ENCODE data around the gene MESD. TPM values are rescaled to one million over a fixed set of nuclear protein-coding genes. Genes with fewer than 3 reads are reported as not detected.

The MESD gene
- total and polyA plus RNA-seq, 11 donors, result 11.2 to 19.8 (median 14.8) TPM

GRCh38 chr15:81015621-81016488 lies 26.2 kb upstream of the MESD start:
- H3K36me3 ChIP-seq, result no peaks in the 10 kb centered on the region
- WGBS, 4 donors, result 62 to 68% (median 66%) methylated on average over 8 of the region's 8 CpGs
- H3K4me3 ChIP-seq, result no peak overlapping the region
- DNase-seq, result no peak
- H3K27ac ChIP-seq, result peak overlapping the region in 8 of 12 donors; percentile 1 to 52 (median 22)
- H3K27me3 ChIP-seq, result no peaks in the 10 kb centered on the region
- intact Hi-C loops (cut with DNase I), result loop anchor here in 1 of 10 donors (10.0 kb wide), 1 partner anchor 59 kb away; no protein-coding TSS in a partner anchor
- ATAC-seq, result peak in 2 of 4 donors; percentile 47 to 49
- TF ChIP-seq CTCF (IDR thresholded peaks at IDR 0.05) (no peak), POLR2A (IDR thresholded peaks at IDR 0.05) (no peak)
- no peaks in the 10 kb centered on the region for H3K9me3 ChIP-seq
- peaks cover 0 to 45% (median 36%) of the 10 kb centered on the region in 12 donors for H3K4me1 ChIP-seq

- 67 to 75% (median 72%) methylated on average over 9 of the region's 9 CpGs for WGBS, 4 donors
- H3K9me3 ChIP-seq, result no peaks in the 10 kb centered on the region
- ATAC-seq (peak in 2 of 4 donors; percentile 30 to 39), DNase-seq (no peak)
- H3K4me1 ChIP-seq, result peaks cover 0 to 53% (median 37%) of the 10 kb centered on the region in 12 donors
- H3K27me3 ChIP-seq, result no peaks in the 10 kb centered on the region
- peak overlapping the region in 4 of 12 donors; percentile 10 to 20 (median 14) for H3K27ac ChIP-seq
- H3K36me3 ChIP-seq, result no peaks in the 10 kb centered on the region
- H3K4me3 ChIP-seq, result no peak overlapping the region
- TF ChIP-seq CTCF (IDR thresholded peaks at IDR 0.05), result no peak
- no peak for TF ChIP-seq POLR2A (IDR thresholded peaks at IDR 0.05)
- intact Hi-C loops (cut with DNase I), result loop anchor here in 1 of 10 donors (10.0 kb wide), 1 partner anchor 60 kb away; no protein-coding TSS in a partner anchor
Observed at GRCh38 chr15:81014446-81015093, 25.0 kb upstream of the MESD start.

- peaks cover 0 to 61% (median 39%) of the 10 kb centered on the region in 12 donors for H3K4me1 ChIP-seq
- DNase-seq (no peak), ATAC-seq (no peak)
- intact Hi-C loops (cut with DNase I), result loop anchor here in 1 of 10 donors (10.0 kb wide), 1 partner anchor 61 kb away; no protein-coding TSS in a partner anchor
- TF ChIP-seq POLR2A (IDR thresholded peaks at IDR 0.05) (no peak), CTCF (IDR thresholded peaks at IDR 0.05) (no peak)
- 79 to 87% (median 80%) methylated on average over 4 of the region's 4 CpGs for WGBS, 4 donors
- no peaks in the 10 kb centered on the region for H3K36me3 ChIP-seq
- H3K27ac ChIP-seq, result no peak overlapping the region
- H3K27me3 ChIP-seq, result no peaks in the 10 kb centered on the region
- H3K9me3 ChIP-seq, result no peaks in the 10 kb centered on the region
- H3K4me3 ChIP-seq, result no peak overlapping the region
Observed at GRCh38 chr15:81013396-81013929, 23.8 kb upstream of the MESD start.

Data from heart left ventricle (tissue), 16 donors.